T-cell (primary cell): ENCODE measurements around the gene KRT75. TPM values are rescaled to one million over a fixed set of nuclear protein-coding genes. Genes with fewer than 3 reads are reported as not detected.
A peak's percentile ranks its signal among the peaks of the same experiment; 100 is the strongest.

Source experiments
- ATAC-seq, 4 experiments: fragments of 200-7000 bp in 3 of 4; fragments of 150-1000 bp in 1 of 4; cut with Tn5 transposase; replicated peaks in 1 of 4; 1 replicate in 3 of 4; 2 replicates in 1 of 4; pipeline ENCODE4 v1.10.0; 2021; ENCODE audit warnings: moderate library complexity in 3 of 4, mild to moderate bottlenecking in 2 of 4, moderate number of reproducible peaks in 1 of 4
- CTCF ChIA-PET, 2 donors: fragments of 300-600 bp; sonication (Branson Sonifier 250); formaldehyde crosslinking; loops; one replicate each; lab custom pipeline; 2022; ENCODE audit warnings: antibody characterized with exemption in 2 of 2; lab: Charles Lee
- POLR2A ChIA-PET, 2 donors: fragments of 300-600 bp; sonication (Branson Sonifier 250); formaldehyde crosslinking; loops; one replicate each; lab custom pipeline; 2022; ENCODE audit warnings: antibody characterized with exemption in 2 of 2; lab: Charles Lee
- DNase-seq, 35 experiments: peaks; one replicate each; pipeline versions ENCODE4 v3.0.0 to v3.0.0-alpha.2; 2013 to 2023
- H3K27ac ChIP-seq: one replicate; pipeline ENCODE4 v1.5.1; 2013; ENCODE audit warnings: low read length
- H3K27me3 ChIP-seq, 2 experiments: replicated peaks in 1 of 2; 1 replicate in 1 of 2; 2 replicates in 1 of 2; pipeline versions ENCODE4 v1.6.1 to v1.7.0; 2013; ENCODE audit warnings: low read length in 1 of 2, mixed read lengths in 1 of 2; ENCODE audit not compliant: control insufficient read depth in 2 of 2, insufficient read depth in 2 of 2; ENCODE audit errors: extremely low read depth in 1 of 2
- H3K36me3 ChIP-seq, 2 donors: 1 replicate in 1 of 2; 2 replicates in 1 of 2; pipeline versions ENCODE4 v1.6.1 to v1.7.0; 2013; ENCODE audit warnings: low read length in 1 of 2; ENCODE audit not compliant: control insufficient read depth in 2 of 2, insufficient read depth in 1 of 2; ENCODE audit errors: extremely low read depth in 1 of 2
- H3K4me1 ChIP-seq, 2 experiments: 1 replicate in 1 of 2; 2 replicates in 1 of 2; pipeline versions ENCODE4 v1.6.1 to v1.7.0; 2013; ENCODE audit warnings: low read length in 2 of 2, mixed read lengths in 1 of 2; ENCODE audit not compliant: insufficient read depth in 2 of 2, control insufficient read depth in 1 of 2; ENCODE audit errors: extremely low read depth in 1 of 2
- H3K4me3 ChIP-seq, 2 donors: 1 replicate in 1 of 2; 2 replicates in 1 of 2; pipeline versions ENCODE4 v1.5.1 to v1.7.0; 2013; ENCODE audit warnings: mild to moderate bottlenecking in 2 of 2, low read length in 1 of 2, moderate library complexity in 1 of 2; ENCODE audit not compliant: control insufficient read depth in 1 of 2; ENCODE audit errors: extremely low read depth in 1 of 2
- H3K9me3 ChIP-seq: 2 replicates; pipeline ENCODE4 v1.7.0; 2013
- H3K27ac Mint-ChIP-seq, 2 donors: one replicate each; pipeline ENCODE4 v1.8.0; 2020 to 2021; ENCODE audit warnings: mild to moderate bottlenecking in 2 of 2, mixed read lengths in 2 of 2
- H3K27me3 Mint-ChIP-seq, 2 donors: one replicate each; pipeline ENCODE4 v1.8.0; 2021 to 2022; ENCODE audit warnings: mixed read lengths in 2 of 2
- H3K36me3 Mint-ChIP-seq: one replicate; pipeline ENCODE4 v1.8.0; 2021; ENCODE audit warnings: mixed read lengths
- H3K4me1 Mint-ChIP-seq, 3 donors: one replicate each; pipeline ENCODE4 v1.8.0; 2020 to 2022; ENCODE audit warnings: mixed read lengths in 3 of 3, mild to moderate bottlenecking in 1 of 3
- H3K4me3 Mint-ChIP-seq, 3 donors: one replicate each; pipeline ENCODE4 v1.8.0; 2020 to 2022; ENCODE audit warnings: mild to moderate bottlenecking in 3 of 3, mixed read lengths in 3 of 3, moderate library complexity in 3 of 3
- H3K9me3 Mint-ChIP-seq, 3 donors: one replicate each; pipeline ENCODE4 v1.8.0; 2020 to 2022; ENCODE audit warnings: mixed read lengths in 3 of 3
- WGBS: methylation state at CpG from one replicate; pipeline ENCODE4 v1.1.5; 2013; ENCODE audit warnings: missing lambda C conversion rate; ENCODE audit not compliant: insufficient coverage; 5-methylcytosine and 5-hydroxymethylcytosine counted together
- total RNA-seq, 35 experiments: library from RNA in 6 of 35; stranded (reverse) in 6 of 35; fragments of 120-200 nt in 1 of 35; gene quantifications; one replicate each; pipeline versions ENCODE4 v1.2.1 to v1.2.4 and lab custom pipeline; 2013 to 2026

KRT75 gene
- total RNA-seq, 5 donors from 2014 or later (not counting 1 experiment from before 2014, with no cell fraction given) = not detected

- peaks cover 6 to 9% of the 10 kb centered on the region in 2 donors for H3K27me3 Mint-ChIP-seq
- peaks cover 4 to 14% of the 10 kb centered on the region in 2 experiments for H3K4me1 ChIP-seq
- H3K9me3 ChIP-seq = no peaks in the 10 kb centered on the region
- peaks cover 3 to 18% of the 10 kb centered on the region in 2 experiments for H3K27me3 ChIP-seq
- POLR2A ChIA-PET = no interaction called here
- CTCF ChIA-PET = no interaction called here
- 93% methylated on average over 9 of the region's 11 CpGs for WGBS
- no peak within 1 kb of the TSS for H3K27ac Mint-ChIP-seq
- no peaks in the 10 kb centered on the region for H3K36me3 ChIP-seq
- H3K4me3 Mint-ChIP-seq = no peak within 1 kb of the TSS
- H3K4me1 Mint-ChIP-seq = peaks cover 9 to 14% (median 10%) of the 10 kb centered on the region in 3 donors
- H3K27ac ChIP-seq = no peak within 1 kb of the TSS
- H3K36me3 Mint-ChIP-seq = no peaks in the 10 kb centered on the region
- H3K9me3 Mint-ChIP-seq = no peaks in the 10 kb centered on the region
- no peak within 1 kb of the TSS for H3K4me3 ChIP-seq
- no peak for DNase-seq
- ATAC-seq = no peak
Measured at GRCh38 chr12:52385226-52385702, 48.9 kb downstream of the KRT75 start, which contains the start of gene KRT84. TSS of gene KRT84 (minus strand) at chr12:52385652. CDS start at chr12:52385585, 67 bp downstream.

DNA sequence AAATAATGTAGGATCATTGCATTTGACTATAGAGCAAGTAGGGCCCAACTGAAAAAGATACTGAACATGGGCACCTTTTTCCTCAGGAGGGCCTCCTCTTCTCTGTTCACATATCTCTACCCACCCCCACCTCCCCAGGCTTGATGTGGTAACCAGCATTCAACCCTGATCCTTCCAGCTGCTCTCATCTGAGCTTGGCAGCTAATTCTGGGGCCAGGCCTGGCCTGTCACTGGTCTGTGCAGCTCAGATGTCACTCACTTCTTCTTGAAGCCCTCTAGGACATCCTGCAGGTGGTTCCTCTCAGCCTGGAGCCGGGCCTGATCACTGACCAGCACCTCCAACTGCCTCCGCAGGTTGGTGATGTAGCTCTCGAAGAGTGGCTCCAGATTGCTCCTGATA, 50.8 kb downstream of the KRT75 start:
- Histone ChIP-seq H3K4me3 (no peak overlapping the region), H3K36me3 (no peaks in the 10 kb centered on the region), H3K27ac (no peak overlapping the region), H3K4me1 (peaks cover 4 to 14% of the 10 kb centered on the region in 2 experiments), H3K27me3 (peaks cover 3 to 6% of the 10 kb centered on the region in 2 experiments), H3K9me3 (no peaks in the 10 kb centered on the region)
- H3K4me3 Mint-ChIP-seq = no peak overlapping the region
- H3K27me3 Mint-ChIP-seq = peaks cover 0 to 3% of the 10 kb centered on the region in 2 donors
- WGBS = 80% methylated on average over 3 of the region's 3 CpGs
- ATAC-seq = no peak
- H3K4me1 Mint-ChIP-seq = peaks cover 9 to 14% (median 10%) of the 10 kb centered on the region in 3 donors
- no peaks in the 10 kb centered on the region for H3K9me3 Mint-ChIP-seq
- ChIA-PET CTCF (no interaction called here), POLR2A (no interaction called here)
- no peak for DNase-seq
- no peaks in the 10 kb centered on the region for H3K36me3 Mint-ChIP-seq
- no peak overlapping the region for H3K27ac Mint-ChIP-seq

DNA sequence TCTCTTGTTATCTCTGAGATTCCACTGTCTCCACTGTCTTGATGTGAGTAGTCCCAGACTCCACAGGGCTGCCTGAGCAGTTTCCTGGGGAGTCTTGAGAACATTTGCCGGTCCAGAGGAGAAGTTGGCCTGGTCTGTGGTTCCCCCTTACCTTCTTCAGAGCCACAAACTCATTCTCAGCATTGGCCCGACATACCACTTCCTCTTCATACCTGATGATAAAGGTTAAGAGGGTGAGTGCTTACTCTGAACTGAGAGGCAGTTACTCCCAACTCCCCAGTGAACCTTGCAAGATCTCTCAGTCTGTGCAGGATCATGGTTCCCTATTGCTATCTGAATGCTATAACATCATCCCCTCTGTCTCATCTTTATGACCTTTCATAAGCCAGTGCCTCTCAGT, 51.3 kb downstream of the KRT75 start:
- Histone ChIP-seq H3K36me3 (no peaks in the 10 kb centered on the region), H3K4me3 (no peak overlapping the region), H3K27me3 (peaks cover 2 to 8% of the 10 kb centered on the region in 2 experiments), H3K4me1 (peaks cover 4 to 14% of the 10 kb centered on the region in 2 experiments), H3K27ac (no peak overlapping the region), H3K9me3 (no peaks in the 10 kb centered on the region)
- DNase-seq (peak in 1 of 35 experiments; percentile 22), ATAC-seq (peak; percentile 45 to 75 (median 72))
- Mint-ChIP-seq H3K4me3 (peak overlapping the region in 1 of 3 donors; percentile 9), H3K27ac (no peak overlapping the region), H3K27me3 (peaks cover 0 to 3% of the 10 kb centered on the region in 2 donors), H3K36me3 (no peaks in the 10 kb centered on the region), H3K9me3 (no peaks in the 10 kb centered on the region), H3K4me1 (peaks cover 9 to 14% (median 10%) of the 10 kb centered on the region in 3 donors)
- POLR2A ChIA-PET = no interaction called here
- WGBS = no CpG with 5 or more reads among the region's 2 CpGs
- CTCF ChIA-PET = no interaction called here

GRCh38 chr12:52381206-52381605, 53.0 kb downstream of the KRT75 start:
- Histone ChIP-seq H3K27me3 (peaks cover 0 to 22% of the 10 kb centered on the region in 2 experiments), H3K27ac (no peak overlapping the region), H3K36me3 (no peaks in the 10 kb centered on the region), H3K4me3 (no peak overlapping the region), H3K4me1 (peaks cover 4 to 14% of the 10 kb centered on the region in 2 experiments), H3K9me3 (no peaks in the 10 kb centered on the region)
- Mint-ChIP-seq H3K27ac (no peak overlapping the region), H3K27me3 (peaks cover 11 to 15% of the 10 kb centered on the region in 2 donors), H3K4me1 (peaks cover 9 to 14% (median 10%) of the 10 kb centered on the region in 3 donors), H3K4me3 (no peak overlapping the region), H3K36me3 (no peaks in the 10 kb centered on the region), H3K9me3 (no peaks in the 10 kb centered on the region)
- CTCF ChIA-PET = no interaction called here
- POLR2A ChIA-PET = no interaction called here
- no peak for ATAC-seq
- WGBS = 100% methylated on average over 5 of the region's 8 CpGs
- no peak for DNase-seq

- no peak overlapping the region for H3K4me3 Mint-ChIP-seq
- ATAC-seq (no peak), DNase-seq (no peak)
- no peaks in the 10 kb centered on the region for H3K9me3 ChIP-seq
- H3K4me1 Mint-ChIP-seq = peaks cover 9 to 14% (median 10%) of the 10 kb centered on the region in 3 donors
- H3K36me3 ChIP-seq = no peaks in the 10 kb centered on the region
- CTCF ChIA-PET = no interaction called here
- no peak overlapping the region for H3K27ac ChIP-seq
- peaks cover 11 to 21% of the 10 kb centered on the region in 2 donors for H3K27me3 Mint-ChIP-seq
- H3K27ac Mint-ChIP-seq = no peak overlapping the region
- H3K4me3 ChIP-seq = no peak overlapping the region
- POLR2A ChIA-PET = no interaction called here
- H3K36me3 Mint-ChIP-seq = no peaks in the 10 kb centered on the region
- H3K27me3 ChIP-seq = peaks cover 0 to 22% of the 10 kb centered on the region in 2 experiments
- WGBS = 79% methylated on average over 14 of the region's 15 CpGs
- H3K4me1 ChIP-seq = peaks cover 4 to 14% of the 10 kb centered on the region in 2 experiments
- H3K9me3 Mint-ChIP-seq = no peaks in the 10 kb centered on the region
Measured at GRCh38 chr12:52380271-52380694, 53.9 kb downstream of the KRT75 start.

- H3K9me3 Mint-ChIP-seq = peaks cover 0 to under 1% (median 0%) of the 10 kb centered on the region in 3 donors
- no peaks in the 10 kb centered on the region for H3K36me3 Mint-ChIP-seq
- H3K4me1 ChIP-seq = peaks cover 4 to 14% of the 10 kb centered on the region in 2 experiments
- ATAC-seq (no peak), DNase-seq (no peak)
- peaks cover 9 to 14% (median 10%) of the 10 kb centered on the region in 3 donors for H3K4me1 Mint-ChIP-seq
- no peaks in the 10 kb centered on the region for H3K9me3 ChIP-seq
- H3K27me3 ChIP-seq = peaks cover 0 to 22% of the 10 kb centered on the region in 2 experiments
- no peaks in the 10 kb centered on the region for H3K36me3 ChIP-seq
- WGBS = 80% methylated on average over 1 of the region's 6 CpGs
- H3K4me3 Mint-ChIP-seq = no peak overlapping the region
- no peak overlapping the region for H3K4me3 ChIP-seq
- no peak overlapping the region for H3K27ac Mint-ChIP-seq
- no peak overlapping the region for H3K27ac ChIP-seq
- H3K27me3 Mint-ChIP-seq = peaks cover 11 to 21% of the 10 kb centered on the region in 2 donors
- POLR2A ChIA-PET = interaction anchor here in 1 of 2 donors (0.5 kb wide), 1 partner anchor 556 kb away, joined by 3 read pairs; no protein-coding TSS in a partner anchor
- CTCF ChIA-PET = no interaction called here
Measured at GRCh38 chr12:52379536-52379935, 54.6 kb downstream of the KRT75 start.
